Measurements from ENCODE around the gene LTC4S.

DNA sequence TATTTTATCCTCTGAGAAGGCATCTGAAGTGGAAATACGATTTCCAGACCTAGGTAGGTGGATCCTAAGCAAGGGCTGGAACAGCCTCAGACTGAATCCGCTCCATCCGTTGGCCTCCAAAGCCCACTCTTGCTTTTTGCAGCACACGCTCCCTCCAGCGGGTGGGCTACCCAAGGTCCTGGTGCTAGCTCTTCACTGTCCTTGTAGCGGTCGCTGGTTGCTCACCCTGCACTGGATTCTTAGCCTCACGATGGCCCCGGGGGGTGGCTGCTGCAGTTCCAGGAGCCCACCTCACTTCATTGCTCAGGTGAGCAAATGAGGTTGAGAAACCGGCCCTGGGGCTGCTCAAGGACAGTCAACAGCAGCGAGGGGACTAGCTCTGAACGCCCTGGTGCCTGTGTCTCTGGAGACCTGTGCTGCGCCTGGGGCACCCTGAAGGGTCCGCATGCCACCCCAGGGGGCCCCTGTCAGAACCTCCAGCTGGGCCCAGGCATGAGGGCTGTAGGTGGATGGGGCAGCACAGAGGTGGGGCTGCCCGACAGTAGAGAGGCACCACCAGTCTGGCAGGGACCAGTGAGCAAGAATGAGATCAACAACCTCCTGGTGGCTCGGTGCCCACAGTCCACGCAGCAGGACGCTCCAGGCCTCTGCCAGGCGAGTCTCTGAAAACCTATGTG, 8.6 kb downstream of the LTC4S start:
- TF ChIP-seq CTCF (IDR thresholded peaks at IDR 0.05; ENCODE audit: borderline replicate concordance, extremely low read depth, low read length, poor library complexity, severe bottlenecking) = no peak
- no peak for TF ChIP-seq EZH2 (IDR thresholded peaks at IDR 0.05; ENCODE audit: borderline replicate concordance, low read depth, low read length, severe bottlenecking)
